ENCODE results near the gene GLDN.

DNA sequence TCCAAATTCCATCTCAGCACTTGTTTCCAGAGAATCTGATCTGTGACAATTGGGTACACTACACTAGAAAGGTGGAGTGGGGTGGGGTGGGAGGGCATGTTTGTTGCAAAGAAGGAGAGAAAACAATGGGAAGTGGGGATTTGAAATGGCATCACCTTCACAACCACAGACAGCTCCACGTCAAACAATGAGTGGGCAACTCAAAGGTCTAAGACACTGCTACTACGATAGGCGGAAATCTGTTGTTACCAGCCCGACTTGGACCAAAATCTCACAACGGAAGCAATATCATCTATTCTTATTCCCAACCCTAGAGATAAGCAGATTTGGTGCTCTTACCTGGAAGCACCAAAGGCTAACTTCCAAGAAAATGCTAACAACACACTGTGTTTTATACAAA is 6.4 kb upstream of the GLDN start:
- TF ChIP-seq, protein P1, sequence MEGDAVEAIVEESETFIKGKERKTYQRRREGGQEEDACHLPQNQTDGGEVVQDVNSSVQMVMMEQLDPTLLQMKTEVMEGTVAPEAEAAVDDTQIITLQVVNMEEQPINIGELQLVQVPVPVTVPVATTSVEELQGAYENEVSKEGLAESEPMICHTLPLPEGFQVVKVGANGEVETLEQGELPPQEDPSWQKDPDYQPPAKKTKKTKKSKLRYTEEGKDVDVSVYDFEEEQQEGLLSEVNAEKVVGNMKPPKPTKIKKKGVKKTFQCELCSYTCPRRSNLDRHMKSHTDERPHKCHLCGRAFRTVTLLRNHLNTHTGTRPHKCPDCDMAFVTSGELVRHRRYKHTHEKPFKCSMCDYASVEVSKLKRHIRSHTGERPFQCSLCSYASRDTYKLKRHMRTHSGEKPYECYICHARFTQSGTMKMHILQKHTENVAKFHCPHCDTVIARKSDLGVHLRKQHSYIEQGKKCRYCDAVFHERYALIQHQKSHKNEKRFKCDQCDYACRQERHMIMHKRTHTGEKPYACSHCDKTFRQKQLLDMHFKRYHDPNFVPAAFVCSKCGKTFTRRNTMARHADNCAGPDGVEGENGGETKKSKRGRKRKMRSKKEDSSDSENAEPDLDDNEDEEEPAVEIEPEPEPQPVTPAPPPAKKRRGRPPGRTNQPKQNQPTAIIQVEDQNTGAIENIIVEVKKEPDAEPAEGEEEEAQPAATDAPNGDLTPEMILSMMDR (IDR thresholded peaks at IDR 0.05): no peak
- no peak for TF ChIP-seq POLR2A (IDR thresholded peaks at IDR 0.05)
